Osteocyte (in vitro differentiated cells): ENCODE measurements around the gene SIL1. TPM values are rescaled to one million over a fixed set of nuclear protein-coding genes. Genes with fewer than 3 reads are reported as not detected.

Source experiments
- DNase-seq: peaks from one replicate; pipeline ENCODE4 v3.0.0; 2021; ENCODE audit warnings: mixed read lengths; ENCODE audit not compliant: unreplicated experiment; ENCODE audit errors: extremely low spot score
- H3K27ac Mint-ChIP-seq: one replicate; pipeline ENCODE4 v1.8.0; 2021; ENCODE audit warnings: mild to moderate bottlenecking, mixed read lengths; ENCODE audit not compliant: unreplicated experiment
- H3K27me3 Mint-ChIP-seq: one replicate; pipeline ENCODE4 v1.8.0; 2021; ENCODE audit warnings: mixed read lengths; ENCODE audit not compliant: unreplicated experiment
- H3K36me3 Mint-ChIP-seq: one replicate; pipeline ENCODE4 v1.8.0; 2021; ENCODE audit warnings: mixed read lengths; ENCODE audit not compliant: unreplicated experiment
- H3K4me1 Mint-ChIP-seq: one replicate; pipeline ENCODE4 v1.8.0; 2021; ENCODE audit warnings: mixed read lengths; ENCODE audit not compliant: unreplicated experiment
- H3K4me3 Mint-ChIP-seq: one replicate; pipeline ENCODE4 v1.8.0; 2021; ENCODE audit warnings: mild to moderate bottlenecking, moderate library complexity, mixed read lengths; ENCODE audit not compliant: unreplicated experiment
- H3K9me3 Mint-ChIP-seq: one replicate; pipeline ENCODE4 v1.8.0; 2021; ENCODE audit warnings: mixed read lengths; ENCODE audit not compliant: unreplicated experiment
- total RNA-seq: library from RNA; stranded (reverse); gene quantifications from 2 replicates; pipeline ENCODE4 v1.2.1, GENCODE V29; 2021
- TF ChIP-seq, protein P1 (sequence below): fragments of 200-600 bp; sonication (generic); IDR thresholded peaks from 2 replicates; pipeline ENCODE4 v1.5.0; 2021; ENCODE audit warnings: antibody characterized with exemption, mild to moderate bottlenecking, moderate library complexity

The SIL1 gene
- total RNA-seq, 1 donor from 2014 or later: 58.4 TPM

DNA sequence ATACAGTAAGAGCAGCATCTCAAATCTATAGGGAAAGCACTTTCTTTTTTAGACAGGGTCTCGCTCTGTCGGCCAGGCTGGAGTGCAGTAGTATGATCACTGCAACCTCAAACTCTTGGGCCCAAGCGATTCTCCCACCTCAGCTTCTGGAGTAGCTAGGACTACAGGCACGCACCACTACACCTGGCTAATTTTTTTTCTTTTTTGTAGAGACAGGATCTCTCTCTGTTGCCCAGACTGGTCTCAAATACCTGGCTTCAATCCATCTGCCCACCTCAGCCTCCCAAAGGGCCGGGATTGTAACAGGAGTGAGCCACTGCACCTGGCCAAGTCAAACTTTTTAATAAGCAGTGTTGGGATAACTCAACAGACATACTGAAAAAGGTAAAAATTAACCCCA, 107.6 kb downstream of the SIL1 start:
- no peaks in the 10 kb centered on the region for H3K27me3 Mint-ChIP-seq

DNA sequence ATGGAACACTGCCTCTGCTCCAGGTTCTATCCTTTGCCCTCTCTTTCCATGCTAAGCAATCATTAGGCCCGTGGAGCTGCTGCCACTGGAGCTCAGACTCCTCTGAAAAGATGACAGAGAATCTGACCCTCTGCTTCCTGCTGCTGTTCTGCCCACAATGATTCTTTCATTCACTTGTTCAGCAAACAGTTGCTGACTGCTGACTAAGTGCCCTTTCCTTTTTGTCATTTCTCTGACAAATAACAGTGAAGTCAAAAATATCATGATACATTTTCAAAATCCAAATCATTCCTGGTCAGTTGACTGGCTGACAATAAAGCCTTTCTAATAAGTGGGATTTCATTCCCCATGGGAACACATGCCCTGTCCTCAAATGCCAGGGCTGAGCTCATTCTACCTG, 110.1 kb downstream of the SIL1 start:
- no peak for DNase-seq
- no peaks in the 10 kb centered on the region for H3K9me3 Mint-ChIP-seq
- H3K4me1 Mint-ChIP-seq: peaks cover 3% of the 10 kb centered on the region
- TF ChIP-seq, protein P1, sequence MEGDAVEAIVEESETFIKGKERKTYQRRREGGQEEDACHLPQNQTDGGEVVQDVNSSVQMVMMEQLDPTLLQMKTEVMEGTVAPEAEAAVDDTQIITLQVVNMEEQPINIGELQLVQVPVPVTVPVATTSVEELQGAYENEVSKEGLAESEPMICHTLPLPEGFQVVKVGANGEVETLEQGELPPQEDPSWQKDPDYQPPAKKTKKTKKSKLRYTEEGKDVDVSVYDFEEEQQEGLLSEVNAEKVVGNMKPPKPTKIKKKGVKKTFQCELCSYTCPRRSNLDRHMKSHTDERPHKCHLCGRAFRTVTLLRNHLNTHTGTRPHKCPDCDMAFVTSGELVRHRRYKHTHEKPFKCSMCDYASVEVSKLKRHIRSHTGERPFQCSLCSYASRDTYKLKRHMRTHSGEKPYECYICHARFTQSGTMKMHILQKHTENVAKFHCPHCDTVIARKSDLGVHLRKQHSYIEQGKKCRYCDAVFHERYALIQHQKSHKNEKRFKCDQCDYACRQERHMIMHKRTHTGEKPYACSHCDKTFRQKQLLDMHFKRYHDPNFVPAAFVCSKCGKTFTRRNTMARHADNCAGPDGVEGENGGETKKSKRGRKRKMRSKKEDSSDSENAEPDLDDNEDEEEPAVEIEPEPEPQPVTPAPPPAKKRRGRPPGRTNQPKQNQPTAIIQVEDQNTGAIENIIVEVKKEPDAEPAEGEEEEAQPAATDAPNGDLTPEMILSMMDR: no peak
- H3K27me3 Mint-ChIP-seq: no peaks in the 10 kb centered on the region
- H3K4me3 Mint-ChIP-seq: no peak overlapping the region
- peaks cover 7% of the 10 kb centered on the region for H3K36me3 Mint-ChIP-seq
- H3K27ac Mint-ChIP-seq: no peak overlapping the region

More for the DNA sequence above, 107.6 kb downstream of the SIL1 start:
- DNase-seq: no peak
- no peak overlapping the region for H3K27ac Mint-ChIP-seq
- peaks cover under 1% of the 10 kb centered on the region for H3K36me3 Mint-ChIP-seq
- TF ChIP-seq, protein P1: no peak
- H3K4me3 Mint-ChIP-seq: no peak overlapping the region
- H3K4me1 Mint-ChIP-seq: peaks cover 3% of the 10 kb centered on the region
- no peaks in the 10 kb centered on the region for H3K9me3 Mint-ChIP-seq

DNA sequence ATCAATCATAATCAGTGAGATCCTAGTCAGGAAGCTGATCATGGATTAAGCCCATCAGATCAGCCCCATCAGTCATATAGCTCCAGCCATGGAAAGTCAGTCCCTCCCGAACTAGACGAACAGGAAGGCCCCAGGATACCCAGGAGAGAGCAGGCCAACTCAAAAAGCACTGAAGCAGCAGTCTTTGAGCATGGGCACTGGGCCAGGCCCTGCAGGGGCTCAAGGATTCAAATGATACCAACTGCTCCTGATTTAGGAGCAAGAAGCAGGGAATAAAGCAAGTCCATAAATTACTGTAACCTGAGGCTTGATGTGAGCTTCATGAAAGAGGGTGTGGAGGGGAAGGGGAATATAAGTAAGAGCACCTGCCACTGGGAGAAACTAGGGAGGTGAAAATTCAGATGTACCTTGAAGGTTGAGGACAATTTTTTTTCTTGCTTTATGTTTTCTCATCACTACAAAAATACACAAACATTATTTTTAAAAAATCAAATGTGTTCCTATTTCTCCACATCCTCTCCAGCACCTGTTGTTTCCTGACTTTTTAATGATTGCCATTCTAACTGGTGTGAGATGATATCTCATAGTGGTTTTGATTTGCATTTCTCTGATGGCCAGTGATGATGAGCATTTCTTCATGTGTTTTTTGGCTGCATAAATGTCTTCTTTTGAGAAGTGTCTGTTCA, 115.2 kb downstream of the SIL1 start:
- Mint-ChIP-seq H3K4me1 (peaks cover 6% of the 10 kb centered on the region), H3K4me3 (no peak overlapping the region), H3K36me3 (peaks cover 7% of the 10 kb centered on the region), H3K27ac (no peak overlapping the region), H3K27me3 (no peaks in the 10 kb centered on the region), H3K9me3 (no peaks in the 10 kb centered on the region)
- TF ChIP-seq, protein P1: no peak
- DNase-seq: no peak

DNA sequence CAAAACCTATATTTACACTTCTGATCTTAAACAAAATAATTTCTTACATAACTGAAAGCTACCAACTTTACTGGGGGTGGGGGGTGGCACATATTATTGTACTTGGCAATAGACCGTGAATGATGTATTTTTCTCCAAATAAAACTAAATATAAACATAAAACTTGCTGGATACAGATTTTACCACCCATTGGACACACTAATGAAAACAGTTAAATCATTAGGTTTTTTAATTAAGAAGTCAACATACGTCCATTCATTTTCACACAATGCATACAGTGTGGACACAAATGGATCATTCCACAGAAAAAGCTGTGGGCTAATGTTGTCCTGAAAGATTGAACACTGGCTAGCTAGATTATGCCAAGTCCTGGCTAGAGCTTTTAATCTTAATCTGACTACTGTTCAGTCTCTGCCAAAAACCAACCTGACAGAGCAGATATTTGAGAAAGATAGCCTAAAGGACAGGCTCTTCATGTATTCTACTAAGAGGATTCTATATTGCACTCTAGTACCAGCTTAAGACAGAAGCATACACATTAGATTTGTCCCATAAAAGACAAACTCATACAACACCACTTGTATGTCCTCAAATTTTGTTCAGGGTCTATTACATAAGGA, 118.1 kb downstream of the SIL1 start:
- DNase-seq: no peak
- TF ChIP-seq, protein P1: no peak
- H3K27me3 Mint-ChIP-seq: no peaks in the 10 kb centered on the region
- H3K9me3 Mint-ChIP-seq: no peaks in the 10 kb centered on the region
- peaks cover 3% of the 10 kb centered on the region for H3K36me3 Mint-ChIP-seq
- no peak overlapping the region for H3K4me3 Mint-ChIP-seq
- H3K27ac Mint-ChIP-seq: no peak overlapping the region
- peaks cover 8% of the 10 kb centered on the region for H3K4me1 Mint-ChIP-seq

DNA sequence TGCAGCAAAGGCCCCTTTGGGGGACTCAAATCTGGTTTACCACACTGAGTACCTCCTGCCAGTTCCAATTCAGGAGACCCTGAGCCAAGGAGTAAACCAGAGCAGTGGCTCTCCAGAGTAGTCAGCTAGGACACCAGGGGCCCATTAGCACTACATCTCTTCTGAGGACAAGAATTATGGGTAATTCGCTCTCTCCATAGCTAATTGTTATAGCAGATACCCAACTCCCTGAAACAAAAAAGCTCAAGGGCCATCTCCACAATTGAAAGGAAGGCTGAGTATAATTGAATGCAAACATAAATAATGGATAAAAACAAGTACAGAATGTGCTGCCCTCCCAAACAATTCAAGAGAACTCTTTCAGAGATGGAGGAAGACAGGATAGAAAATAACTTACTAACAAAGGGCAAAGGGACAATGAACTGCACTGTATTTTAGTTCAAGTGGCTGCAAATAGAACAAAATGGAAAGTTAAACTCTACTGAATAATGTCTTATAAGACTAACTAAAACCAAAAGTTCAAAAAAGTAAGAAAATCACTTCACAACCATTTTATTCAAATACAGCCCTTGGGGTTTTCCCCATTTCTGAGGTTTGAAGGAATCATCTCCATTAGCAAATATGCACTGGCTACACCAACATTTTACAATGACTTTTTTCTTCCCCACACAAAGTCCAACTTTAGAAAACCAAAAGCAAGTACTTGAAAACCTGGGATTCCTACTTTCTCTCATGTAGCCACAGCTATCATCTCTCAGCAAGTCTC, 118.8 kb downstream of the SIL1 start:
- Mint-ChIP-seq H3K4me1 (peaks cover 8% of the 10 kb centered on the region), H3K9me3 (no peaks in the 10 kb centered on the region), H3K36me3 (no peaks in the 10 kb centered on the region), H3K27ac (no peak overlapping the region), H3K4me3 (no peak overlapping the region), H3K27me3 (no peaks in the 10 kb centered on the region)
- no peak for DNase-seq
- TF ChIP-seq, protein P1: no peak
